SK-N-MC (cell line): ENCODE measurements around the gene GPR35.

Experiments
- EZH2 ChIP-seq: fragments of 200-600 bp; sonication (generic); IDR thresholded peaks from one replicate; pipeline ENCODE4 v1.6.1; 2017; ENCODE audit warnings: antibody characterized with exemption
- POLR2AphosphoS5 ChIP-seq: IDR thresholded peaks from 2 replicates; pipeline ENCODE4 v1.6.1; 2012; ENCODE audit warnings: mild to moderate bottlenecking, low read depth, low read length, borderline replicate concordance

DNA sequence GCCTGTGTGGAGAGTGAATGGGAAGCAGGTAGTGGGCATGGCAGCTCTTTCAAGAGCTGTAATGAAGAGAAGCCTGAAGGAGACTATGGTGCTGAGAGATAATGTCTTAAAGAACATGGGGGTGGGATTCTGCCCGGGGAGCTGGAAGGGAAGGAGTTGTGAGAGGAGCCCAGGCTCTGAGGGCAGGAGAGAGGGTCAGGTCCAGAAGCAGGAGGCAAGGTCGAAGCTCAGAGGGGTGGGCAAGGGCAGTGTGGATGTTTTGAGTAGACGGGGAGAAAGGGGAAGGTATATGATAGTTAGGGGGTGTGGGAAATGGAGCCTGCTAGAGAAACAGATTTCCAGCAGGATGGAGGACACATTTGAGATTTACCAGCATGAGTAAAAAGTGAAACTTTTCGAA lies 36.6 kb upstream of the GPR35 start:
- TF ChIP-seq EZH2 (no peak), POLR2AphosphoS5 (no peak)
